ENCODE data around the gene ERVFRD-1.
A peak's percentile ranks its signal among the peaks of the same experiment; 100 is the strongest.
"Not testable (repeated sequence)": the region's sequence is repeated elsewhere in the genome, so short reads cannot be mapped to it uniquely, and the experiment has no call there.

Gene ERVFRD-1

GRCh38 chr6:11128608-11129007 lies 17.1 kb upstream of the ERVFRD-1 start:
- no peak for DNase-seq

- no peak for DNase-seq
Measured at GRCh38 chr6:11126876-11127275, 15.4 kb upstream of the ERVFRD-1 start.

DNA sequence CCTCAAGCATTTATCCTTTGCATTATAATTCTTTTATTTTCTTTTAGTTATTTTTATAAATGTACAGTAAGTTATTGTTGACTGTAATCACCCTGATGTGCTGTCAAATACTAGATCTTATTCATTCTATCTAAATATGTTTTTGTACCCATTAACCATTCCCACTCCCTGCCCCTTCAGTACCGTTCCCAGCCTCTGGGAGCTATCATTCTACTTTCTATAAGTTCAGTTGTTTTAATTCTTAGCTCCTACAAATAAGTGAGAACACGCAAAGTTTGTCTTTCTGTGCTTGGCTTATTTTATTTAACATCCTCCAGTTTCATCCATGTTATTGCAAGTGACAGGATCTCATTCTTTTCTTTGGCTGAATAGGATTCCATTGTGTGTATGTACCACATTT lies 12.5 kb upstream of the ERVFRD-1 start:
- no peak for DNase-seq

GRCh38 chr6:11122380-11122779 lies 10.9 kb upstream of the ERVFRD-1 start:
- no peak for DNase-seq

- no peak for DNase-seq
Measured at GRCh38 chr6:11121851-11122250, 10.3 kb upstream of the ERVFRD-1 start.

DNA sequence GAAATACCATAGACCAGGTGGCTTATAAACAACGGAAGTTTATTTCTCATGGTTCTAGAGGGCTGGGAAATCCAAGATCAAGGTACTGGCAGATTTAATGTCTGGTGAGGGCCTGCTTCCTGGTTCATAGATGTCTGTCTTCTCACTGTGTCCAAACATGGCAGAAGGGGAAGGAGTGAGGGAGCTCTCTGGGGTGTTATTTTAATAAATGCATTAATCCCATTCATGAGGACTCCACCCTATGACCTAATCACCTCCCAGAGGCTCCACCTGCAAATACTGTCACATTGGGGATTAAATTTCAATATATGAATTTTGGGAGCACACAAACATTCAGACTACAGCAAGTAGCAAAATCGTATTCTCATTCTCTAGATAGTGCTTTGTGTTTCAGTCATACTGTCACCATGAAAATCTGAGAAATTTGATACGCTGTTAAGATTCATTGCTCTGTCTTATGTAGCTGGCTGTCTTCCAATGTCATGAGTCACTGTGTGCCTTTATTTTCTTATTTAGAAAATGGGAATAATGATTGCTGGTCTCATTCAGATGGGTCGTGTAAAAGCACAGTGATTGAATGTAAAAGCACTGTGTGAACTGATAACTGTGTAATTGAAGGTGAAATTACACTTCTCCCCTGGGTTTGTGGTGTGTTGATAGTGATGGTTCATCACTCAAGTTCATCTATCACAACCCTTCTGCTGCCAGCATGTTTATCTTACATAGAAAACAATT lies 8.9 kb upstream of the ERVFRD-1 start:
- DNase-seq: no peak

DNA sequence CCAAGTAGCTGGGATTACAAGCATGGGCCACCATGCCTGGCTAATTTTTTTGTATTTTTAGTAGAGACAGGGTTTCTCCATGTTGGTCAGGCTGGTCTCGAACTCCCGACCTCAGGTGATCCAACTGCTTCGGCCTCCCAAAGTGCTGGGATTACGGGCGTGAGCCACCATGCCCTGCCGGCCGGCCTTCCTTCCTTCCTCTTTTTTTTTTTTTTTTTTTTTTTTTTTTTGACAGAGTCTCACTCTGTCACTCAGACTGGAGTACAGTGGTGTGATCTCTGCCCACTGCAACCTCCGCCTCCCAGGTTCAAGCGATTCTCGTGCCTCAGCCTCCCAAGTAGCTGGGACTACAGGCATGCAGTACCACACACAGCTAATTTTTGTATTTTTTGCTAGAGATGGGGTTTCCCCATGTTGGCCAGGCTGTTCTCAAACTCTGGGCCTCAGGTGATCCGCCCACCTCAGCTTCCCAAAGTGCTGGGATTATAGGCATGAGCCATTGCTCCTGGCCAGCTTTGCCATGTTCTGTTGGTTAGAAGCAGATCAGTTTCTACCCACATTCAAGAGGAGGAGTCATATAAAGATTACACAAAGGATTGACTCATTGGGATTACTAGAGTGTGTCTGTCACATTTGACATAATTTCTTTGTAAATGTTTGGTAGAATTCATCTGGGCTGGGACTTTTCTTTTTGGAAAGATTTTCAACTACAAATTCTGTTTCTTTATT lies 4.4 kb upstream of the ERVFRD-1 start:
- not testable (repeated sequence) for DNase-seq

DNA sequence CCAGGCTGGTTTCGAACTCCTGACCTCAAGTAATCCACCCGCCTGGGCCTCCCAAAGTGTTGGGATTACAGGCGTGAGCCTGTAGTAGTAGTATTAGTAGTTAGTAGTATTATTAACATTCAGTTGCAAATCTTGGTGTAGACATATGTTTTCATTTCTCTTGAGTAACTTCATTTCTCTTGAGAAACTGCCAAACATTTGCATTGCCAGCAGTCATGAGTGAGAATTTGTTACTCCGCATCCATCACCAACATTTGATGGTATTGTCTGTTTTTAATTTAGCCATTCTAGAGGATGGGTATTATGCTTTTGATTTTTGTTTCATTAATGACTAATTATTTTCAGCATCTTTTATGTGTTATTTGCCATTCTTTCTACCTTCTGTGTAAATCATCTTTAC lies 1.5 kb upstream of the ERVFRD-1 start:
- DNase-seq: no peak

DNA sequence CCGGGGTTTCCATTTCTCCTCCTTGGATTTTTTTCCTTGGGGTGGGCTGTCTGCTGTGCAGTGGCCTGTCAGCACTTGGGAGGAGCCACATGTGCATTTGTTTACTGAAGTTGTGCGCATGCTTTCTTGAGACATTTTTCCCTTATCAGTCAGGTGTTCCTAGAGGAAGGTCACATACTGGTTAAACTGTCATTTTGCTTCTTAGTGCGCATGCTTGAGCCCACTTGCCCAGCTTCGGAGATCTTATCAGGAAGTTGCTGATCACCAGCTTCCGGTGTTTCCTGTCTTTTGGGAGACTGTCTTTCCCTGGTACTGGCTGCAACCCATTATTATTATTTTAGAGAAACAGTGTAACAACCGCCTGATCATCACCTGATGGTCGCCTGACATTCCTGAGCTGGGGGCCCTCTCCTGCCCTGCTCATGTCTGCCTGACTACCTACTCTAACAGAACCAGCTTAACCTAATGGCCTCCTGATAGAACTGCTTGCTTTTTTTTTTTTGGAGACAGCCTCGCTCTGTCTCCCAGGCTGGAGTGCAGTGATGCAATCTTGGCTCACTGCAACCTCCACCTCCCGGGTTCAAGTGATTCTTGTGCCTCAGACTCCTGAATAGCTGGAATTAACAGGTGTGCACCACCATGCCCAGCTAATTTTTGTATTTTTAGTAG lies 378 bp upstream of the ERVFRD-1 start:
- no peak for DNase-seq

DNA sequence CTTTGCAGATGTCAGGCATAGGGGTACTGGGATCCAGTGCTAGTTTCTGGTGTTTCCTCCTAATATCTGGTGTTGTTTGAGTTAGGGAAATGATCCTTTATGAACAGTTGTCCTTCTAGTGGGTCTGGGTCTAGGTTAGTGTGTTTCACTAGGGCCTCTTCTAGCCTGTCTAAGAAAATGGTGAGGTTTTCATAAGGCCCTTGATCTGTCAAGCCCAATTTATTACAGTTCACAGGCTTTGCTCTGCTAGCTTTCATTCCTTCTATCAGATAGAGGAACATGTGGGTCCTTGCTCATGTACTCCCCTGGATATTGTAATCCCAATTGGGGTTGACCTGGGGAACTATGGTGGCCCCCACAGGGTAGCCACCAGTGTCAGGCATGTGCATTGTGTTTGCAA lies 2.8 kb downstream of the ERVFRD-1 start:
- no peak for DNase-seq

DNA sequence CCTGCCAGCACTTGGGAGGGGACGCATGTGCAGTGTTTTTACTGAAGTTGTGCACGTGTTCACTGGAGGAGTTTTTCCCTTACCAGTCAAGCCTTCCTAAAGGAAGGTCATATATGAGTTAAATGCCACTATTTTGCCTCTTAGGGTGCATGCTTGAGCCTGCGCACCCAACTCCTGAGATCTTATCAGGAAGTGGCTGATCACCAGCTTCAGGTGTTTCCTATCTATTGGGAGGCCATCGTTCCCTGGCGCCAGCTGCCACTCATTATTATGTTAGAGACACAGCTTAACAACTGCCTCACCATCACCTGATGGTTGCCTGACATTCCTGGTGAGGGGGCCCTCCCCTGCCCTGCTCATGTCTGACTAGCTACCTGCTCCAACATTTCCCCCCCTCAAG lies 8.5 kb downstream of the ERVFRD-1 start:
- DNase-seq: no peak

DNA sequence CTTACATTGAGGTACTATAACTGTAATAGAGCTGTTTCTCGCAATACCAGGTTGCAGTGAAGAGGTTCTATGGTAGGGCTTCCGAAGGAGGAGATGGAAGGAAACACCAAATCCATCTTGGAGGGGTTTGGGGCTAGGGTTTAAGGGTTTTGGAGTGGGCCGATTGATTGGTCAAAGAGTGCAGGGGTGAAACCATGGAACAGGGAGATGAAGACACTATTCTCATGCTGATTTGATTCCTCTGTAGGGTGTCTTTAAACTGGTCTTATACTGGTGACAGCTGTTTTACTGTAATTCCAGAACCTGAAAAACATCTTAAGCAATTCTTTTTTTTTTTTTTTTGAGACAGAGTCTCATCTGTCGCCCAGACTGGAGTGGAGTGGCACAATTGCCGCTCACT lies 10.1 kb downstream of the ERVFRD-1 start:
- no peak for DNase-seq

DNA sequence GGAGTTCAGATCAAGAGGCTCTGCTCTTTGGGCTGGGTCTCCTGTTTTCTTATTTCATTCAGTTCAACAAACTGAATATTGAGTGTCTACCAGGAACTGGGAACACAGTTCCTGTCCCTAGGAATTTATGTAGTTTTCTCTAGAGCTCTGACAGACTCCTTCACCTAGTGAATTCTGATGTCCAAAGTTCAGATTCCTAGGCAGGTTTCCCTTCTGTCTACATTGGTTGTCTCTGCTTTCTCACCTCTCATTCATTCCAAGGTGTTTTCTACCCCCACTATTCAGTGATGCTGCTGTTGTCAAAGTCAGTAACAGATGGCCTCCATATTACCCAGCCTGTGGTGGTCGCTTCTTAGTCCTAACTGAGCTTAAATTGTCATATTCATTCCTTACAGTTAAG lies 13.5 kb downstream of the ERVFRD-1 start:
- no peak for DNase-seq

- no peak for DNase-seq
Measured at GRCh38 chr6:11097476-11097875, 14.0 kb downstream of the ERVFRD-1 start.

DNA sequence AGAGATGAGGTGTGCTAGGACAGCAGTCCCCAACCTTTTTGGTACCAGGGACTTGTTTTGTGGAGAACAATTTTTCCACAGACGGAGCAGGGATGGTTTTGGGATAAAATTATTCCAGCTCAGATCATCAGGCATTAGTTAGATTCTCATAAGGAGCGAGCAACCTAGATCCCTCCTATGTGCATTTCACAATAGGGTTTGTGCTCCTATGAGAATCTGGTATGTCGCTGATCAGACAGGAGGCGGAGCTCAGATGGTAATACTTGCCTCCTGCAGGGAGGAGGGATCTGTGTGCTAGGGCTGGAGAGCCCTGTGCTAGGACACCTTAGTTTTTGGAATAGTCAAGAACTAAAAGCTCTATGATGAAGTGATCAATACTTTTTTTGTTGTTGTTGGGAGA lies 15.4 kb downstream of the ERVFRD-1 start:
- DNase-seq: no peak

DNA sequence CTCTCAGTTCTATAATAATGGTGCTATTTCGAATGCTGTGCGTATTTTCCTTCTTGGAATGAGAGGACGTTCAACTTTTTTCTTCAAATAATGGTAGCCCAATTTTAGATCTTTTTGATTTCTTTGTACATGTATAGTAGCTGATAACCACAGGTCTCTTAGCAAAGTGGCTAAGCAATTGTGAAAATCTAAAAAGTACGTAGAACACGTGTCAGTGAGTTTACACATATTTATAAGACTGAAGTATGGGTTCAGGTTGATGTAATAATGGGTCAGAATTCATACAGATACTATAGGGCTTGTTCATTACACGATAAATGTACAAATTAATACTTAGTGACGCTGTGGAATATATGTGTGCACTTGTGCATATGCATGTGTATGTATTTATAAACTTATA lies 16.6 kb downstream of the ERVFRD-1 start:
- DNase-seq: no peak

- DNase-seq: peak; percentile 3 to 13
Measured at GRCh38 chr6:11094411-11094851, 17.1 kb downstream of the ERVFRD-1 start.

GRCh38 chr6:11093626-11094410 lies 17.7 kb downstream of the ERVFRD-1 start, which contains the start of gene SMIM13:
SMIM13 (plus strand) TSS chr6:11093834; CDS start chr6:11094314, 480 bp downstream.
- peak in 1 of 2 experiments; percentile 93 for DNase-seq

GRCh38 chr6:11093376-11093625 lies 18.2 kb downstream of the ERVFRD-1 start:
- peak in 1 of 2 experiments; percentile 81 for DNase-seq

- peak in 1 of 2 experiments; percentile 9 for DNase-seq
Measured at GRCh38 chr6:11092668-11093375, 18.7 kb downstream of the ERVFRD-1 start.

- not testable (repeated sequence) for DNase-seq
Measured at GRCh38 chr6:11091141-11091540, 20.4 kb downstream of the ERVFRD-1 start.

DNA sequence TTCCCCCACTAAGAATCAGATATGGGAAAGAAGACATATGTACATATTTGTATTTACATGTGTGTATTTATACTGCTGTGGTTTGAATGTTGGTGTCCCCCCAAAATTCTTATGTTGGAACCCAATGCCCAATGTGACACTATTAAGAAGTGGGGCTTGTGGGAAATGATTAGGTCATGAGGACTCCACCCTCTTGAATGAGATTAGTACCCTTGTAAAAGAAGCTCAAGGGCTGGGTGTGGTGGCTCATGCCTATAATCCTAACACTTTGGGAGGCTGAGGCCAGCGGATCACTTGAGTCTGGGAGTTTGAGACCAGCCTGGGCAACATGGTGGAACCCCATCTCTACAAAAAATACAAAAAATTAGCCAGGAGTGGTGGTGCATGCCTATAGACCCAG lies 21.8 kb downstream of the ERVFRD-1 start:
- DNase-seq: no peak
